ENCODE results near the gene PTPRD.

The PTPRD gene

GRCh38 chr9:8348756-8349155 lies 2264.0 kb downstream of the PTPRD start:
- DNase-seq, result no peak

DNA sequence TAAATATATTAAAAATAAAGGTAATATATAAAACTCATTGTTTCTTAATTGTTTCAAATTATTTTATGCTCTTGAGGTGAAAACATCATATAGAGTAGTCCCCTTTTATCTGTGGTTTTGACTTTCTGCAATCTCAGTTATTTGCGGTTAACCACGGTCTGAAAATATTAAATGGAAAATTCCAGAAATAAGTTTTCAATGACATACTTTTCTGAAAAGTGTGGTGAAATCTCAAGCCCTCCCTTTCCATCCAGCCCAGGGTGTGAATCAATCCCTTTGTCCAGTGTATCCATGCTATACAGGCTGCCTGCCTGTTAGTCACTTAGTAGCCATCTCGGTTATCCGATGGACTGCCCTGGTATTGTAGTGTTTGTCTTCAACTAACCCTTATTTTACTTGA lies 2266.5 kb downstream of the PTPRD start:
- no peak for DNase-seq

DNA sequence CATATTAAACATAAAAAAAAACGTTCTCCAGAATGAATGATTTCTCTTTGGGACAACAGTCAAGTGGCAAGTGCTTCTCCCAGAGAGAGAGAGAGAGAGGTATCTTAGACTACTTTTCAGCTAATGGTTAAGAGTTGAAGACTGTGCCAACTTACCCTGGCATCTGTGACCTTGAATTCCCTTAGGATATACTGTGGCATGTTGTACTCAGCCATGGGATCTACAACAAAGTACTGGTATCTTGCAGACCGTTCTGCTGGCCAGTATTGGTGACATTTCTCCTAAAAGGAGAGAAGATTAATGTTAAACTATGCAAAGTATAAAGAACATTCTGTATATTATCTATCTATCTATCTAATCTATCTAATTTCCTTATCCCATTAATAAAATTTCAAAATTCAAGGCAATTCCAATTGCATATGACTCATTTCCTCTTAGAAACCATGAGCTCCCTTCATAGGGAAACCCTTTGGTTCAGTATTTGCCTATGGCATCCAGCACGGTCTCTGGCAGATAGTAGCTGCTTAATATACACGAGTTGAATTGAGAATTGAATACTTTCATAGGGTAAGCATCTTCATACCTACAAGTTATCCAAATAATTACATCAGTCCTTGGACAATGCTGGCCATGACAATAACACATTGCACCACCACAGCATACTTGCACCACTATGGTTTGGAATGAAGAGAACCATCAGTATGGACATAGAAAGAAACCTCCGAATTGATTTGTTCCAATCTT lies 2273.9 kb downstream of the PTPRD start:
- DNase-seq, result no peak

DNA sequence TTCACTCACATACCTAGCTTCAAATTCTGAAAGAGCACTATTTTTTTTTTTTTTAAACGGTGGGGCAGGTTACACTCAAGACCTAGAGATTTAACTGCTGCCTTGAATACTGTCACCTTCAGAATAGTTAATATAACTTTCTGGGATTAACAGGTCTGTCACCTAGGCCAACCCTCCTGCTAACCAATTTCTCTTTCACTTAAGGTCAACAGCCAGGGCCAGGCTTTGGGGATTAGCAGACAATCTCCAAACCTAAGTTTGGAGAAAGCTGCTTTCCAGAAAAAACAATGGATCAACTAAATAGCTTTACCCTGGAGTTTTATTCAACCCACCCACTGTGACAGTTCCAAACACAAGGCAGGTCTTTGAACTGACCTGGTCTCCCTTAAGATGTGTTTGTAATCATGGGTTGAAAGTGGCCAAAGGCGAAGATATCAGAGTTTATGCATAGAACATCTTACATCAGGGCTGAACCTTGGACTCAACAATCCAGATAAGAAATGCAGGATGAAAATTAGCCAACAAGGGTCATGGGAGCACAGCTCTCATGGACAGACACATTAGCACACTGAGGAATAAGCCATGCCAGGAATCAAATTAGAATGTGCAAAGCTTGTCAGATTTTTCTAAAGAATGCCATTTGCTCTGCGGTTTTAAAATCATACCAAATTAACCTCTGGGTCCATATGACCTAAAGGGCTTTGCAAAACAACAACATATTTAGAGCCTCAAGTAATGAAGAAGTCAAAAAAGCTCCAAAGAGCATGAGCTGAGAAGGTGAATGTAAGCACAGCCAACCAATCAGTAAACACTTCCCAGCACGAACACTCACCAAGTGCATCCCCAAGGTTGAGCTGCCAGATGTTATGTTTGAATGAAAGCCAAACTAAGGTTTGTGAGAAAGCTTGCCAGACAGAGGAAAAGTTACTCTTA lies 2274.7 kb downstream of the PTPRD start:
- no peak for DNase-seq

DNA sequence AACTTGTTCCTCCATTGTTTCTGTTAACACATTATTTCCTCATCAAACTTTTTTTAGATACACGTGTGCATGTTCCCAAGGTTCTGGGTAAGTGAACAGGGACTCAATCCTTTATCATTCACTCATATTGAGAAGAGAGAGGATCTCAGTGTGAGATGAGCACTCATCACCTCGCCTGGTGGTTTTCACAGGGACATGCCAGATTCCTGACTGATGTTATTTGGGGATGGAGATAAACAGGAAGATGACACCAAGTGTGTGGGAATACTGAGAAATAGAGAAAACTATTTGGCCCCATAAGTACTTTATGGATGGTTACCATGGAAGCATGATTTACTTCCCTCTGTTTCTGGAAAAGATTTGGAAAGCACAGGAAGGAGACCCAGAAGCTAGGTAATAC lies 2279.9 kb downstream of the PTPRD start:
- no peak for DNase-seq

GRCh38 chr9:8332331-8332650 lies 2280.5 kb downstream of the PTPRD start:
- DNase-seq, result no peak

DNA sequence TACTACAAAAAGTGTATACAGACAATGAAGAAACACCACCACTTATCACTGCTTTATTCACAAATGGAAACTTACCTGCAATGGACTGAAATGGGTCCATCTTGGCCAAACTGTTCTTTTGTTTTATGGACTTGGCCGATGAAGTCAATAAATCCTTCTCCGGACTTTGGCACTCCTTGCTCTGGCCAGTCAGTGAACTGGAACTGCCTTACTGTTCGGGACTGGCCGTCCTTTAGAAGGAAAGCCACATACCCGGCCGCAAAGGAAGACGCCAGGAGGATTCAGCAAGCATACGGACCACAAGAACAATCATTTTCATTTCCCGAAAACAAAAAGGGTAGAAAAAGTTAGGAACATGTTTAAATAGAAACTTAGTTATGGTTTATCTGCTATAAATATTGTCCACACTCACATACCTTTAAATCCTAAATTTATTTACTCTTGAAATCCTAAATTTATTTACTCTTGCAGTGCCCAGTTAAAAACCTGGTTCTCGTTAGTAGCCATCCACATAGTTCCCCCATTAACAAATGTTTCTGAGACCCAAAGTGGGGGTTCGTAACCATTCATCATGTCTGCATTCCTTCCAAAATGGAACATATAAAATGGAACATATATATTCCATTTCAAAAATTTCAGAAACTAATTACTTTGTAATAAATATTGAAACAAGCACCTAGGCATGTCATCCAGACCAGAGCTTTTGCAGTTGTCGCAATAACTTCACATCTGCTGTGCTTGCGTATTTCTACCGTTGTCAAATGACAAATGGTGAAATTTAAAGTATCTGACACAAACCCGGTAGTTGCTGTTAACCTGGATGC lies 2281.1 kb downstream of the PTPRD start:
- DNase-seq, result no peak

DNA sequence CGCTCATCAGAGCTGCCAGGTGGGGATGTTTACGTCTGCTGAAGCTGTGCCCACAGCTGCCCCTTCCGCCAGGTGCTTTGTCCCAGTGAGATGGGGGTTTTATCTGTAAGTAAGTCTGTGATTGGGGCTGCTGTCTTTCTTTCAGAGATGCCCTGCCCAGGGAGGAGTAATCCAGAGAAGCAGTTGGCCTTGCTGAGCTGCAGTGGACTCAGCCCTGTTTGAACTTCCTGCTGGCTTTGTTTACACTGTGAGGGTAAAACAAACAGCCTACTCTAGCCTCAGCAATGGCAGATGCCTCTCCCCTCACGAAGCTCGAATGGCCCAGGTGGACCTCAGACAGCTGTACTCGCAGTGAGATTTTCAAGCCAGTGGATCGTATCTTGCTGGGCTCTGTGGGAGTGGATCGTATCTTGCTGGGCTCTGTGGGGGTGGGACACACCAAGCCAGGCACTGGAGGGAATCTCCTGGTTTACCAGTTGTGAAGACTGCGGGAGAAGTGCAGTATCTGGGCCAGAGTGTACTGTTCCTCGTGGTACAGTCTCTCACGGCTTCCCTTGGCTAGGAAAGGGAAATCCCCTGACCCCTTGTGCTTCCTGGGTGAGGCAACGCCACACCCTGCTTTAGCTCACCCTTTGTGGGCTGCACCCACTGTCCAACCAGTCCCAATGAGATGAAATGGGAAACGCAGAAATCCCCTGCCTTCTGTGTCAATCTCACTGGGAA lies 2283.1 kb downstream of the PTPRD start:
- peak; percentile 6 to 61 (median 24) for DNase-seq

DNA sequence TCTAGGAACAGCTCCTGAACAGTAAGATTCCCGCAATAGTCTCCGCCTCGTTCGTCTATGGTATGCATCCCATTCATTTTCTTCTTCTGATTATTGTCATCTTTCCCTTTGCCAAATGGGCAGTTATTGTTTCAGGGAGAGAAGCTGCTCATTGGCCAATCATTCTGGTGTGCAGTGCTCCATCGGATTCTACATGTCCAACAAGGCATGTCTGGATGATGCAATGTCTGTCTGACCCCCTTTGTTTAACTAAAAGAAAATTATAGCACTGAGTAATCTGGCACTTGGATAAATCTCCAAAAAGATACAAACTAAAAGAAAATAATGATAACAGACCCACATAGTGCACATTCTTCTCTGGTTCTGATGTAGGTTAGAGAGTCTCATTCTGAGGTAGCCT lies 2297.6 kb downstream of the PTPRD start:
- DNase-seq, result no peak

- no peak for DNase-seq
Observed at GRCh38 chr9:8309258-8309657, 2303.5 kb downstream of the PTPRD start.

DNA sequence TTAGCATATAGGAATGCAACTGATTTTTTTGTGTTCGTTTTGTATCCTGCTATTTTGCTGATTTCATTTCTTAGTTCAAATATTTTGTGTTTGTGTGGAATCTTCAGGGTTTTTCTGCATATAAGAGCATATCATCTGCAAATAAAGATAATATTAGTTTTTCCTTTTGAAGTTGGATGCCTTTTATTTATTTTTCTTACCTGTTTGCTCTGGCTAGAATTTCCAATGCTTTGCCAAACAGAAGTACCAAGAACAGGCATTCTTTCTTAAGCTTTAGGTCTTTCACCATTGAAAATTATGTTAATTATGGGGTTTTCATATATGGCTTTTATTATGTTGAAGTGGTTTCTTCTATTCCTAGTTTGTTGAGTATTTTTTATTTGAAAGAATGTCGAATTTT lies 2308.1 kb downstream of the PTPRD start:
- no peak for DNase-seq

DNA sequence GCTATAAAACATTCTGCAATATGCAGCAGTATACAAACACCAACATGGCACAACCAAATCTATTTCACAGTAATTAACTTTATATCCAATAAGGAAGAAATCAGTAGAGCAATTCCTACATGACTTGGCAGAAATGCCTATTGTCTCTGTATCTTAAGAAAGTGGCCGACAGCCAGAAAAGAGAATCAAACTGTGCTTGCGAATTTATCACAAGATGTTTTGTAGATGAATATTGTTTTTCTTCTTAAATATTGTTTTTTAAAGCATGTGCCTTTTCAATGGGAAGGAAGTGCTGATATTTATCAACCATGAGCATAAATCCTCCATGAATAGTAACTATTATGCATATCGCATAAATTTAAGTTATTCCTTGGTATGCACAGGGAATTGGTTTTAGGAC lies 2311.5 kb downstream of the PTPRD start:
- no peak for DNase-seq

DNA sequence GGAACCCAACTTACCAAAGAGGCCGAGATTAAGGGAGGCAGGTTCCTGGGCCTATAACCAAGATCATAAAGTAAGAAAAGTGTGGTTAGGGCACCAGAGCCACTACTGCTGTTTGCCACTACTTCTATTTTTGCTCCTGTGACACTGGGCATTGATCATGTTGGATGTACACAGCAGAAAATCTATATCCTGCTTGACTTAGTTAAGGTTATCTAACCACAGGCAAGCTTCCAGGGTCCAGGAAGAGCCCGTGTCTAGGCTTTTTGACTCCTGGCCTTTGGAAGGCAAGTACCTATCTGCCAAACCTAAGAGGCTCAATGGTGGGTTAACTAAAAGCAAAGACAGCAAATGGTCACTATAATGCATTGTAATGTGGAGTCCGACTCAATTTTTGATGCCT lies 2315.8 kb downstream of the PTPRD start:
- no peak for DNase-seq

GRCh38 chr9:8292657-8293056 lies 2320.1 kb downstream of the PTPRD start:
- DNase-seq, result no peak

GRCh38 chr9:8289681-8290080 lies 2323.1 kb downstream of the PTPRD start:
- no peak for DNase-seq

DNA sequence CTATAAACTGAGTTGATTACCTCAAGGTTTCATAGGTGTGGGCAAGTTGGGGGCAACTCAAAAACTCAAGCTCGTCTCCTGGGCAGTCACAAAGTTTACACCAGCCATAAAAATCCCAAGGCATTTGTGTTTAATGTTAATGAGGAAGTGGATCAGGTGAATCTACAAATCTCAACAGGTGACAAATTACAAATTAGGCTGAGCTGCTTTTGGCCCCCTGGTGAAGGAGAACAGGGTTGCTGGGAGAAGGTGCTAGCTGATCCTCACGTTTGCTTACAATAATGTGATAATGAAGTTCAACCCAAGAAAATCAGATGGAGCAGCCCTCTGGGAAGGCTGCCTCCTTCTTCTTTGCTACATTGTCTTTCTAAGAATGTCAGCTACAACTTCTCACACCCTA lies 2324.8 kb downstream of the PTPRD start:
- DNase-seq, result no peak

DNA sequence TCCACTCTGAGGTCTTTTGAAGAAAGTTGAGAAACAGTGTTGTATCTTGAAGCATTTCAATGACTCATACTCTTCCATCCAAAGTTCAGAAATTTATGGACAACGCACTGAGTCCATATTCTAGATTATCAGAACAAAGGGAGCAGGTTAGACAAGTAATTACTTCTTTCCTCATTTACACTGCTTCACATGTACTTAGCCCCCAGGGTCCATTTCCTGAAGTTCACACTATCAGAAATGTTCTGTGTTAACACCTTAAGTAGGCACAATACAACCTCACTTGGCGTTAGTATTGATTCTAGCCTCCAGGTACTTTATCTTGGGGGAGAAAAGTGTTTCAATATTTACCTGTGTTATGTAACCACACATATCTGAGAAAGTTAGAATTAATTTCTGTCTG lies 2325.3 kb downstream of the PTPRD start:
- DNase-seq, result no peak

- no peak for DNase-seq
Observed at GRCh38 chr9:8284884-8285283, 2327.9 kb downstream of the PTPRD start.

DNA sequence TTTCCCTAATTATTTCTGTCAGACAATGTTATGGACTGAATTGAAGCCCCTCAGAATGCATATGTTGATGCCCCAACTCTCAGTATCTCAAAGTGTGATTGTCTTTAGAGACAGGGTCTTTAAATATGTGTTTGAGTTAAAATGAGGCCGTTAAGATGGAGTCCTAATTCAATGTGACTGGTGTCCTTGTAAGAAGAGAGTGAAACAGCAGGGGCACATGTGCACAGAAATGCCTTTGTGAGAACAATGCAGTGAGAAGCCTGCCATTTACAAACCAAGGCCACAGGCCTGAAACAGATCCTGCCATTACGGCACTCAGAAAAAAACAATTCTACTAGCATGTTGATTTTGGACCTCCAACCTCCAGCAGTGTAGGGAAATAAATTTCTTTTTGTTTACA lies 2330.3 kb downstream of the PTPRD start:
- DNase-seq, result peak in 1 of 3 experiments; percentile 8

DNA sequence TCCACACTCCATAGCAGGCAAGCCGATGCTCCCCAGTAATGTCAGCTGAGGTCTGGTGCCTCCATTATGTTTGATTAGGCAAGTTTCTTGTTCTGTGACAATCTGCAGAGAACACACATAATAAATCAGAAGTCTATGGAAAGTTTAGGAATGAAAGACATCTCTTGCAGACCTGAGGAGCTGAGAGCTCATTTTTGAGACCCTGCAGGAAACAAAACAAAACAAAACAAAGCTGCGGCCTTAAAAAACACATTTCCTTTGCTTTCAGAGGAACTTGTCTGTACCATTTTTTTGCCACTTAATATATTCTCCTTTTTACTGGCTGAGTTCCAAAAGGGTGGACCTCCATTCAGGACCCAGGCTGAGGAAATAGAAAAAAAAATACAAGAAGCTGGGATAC lies 2332.0 kb downstream of the PTPRD start:
- no peak for DNase-seq

GRCh38 chr9:8278048-8278447 lies 2334.8 kb downstream of the PTPRD start:
- no peak for DNase-seq

GRCh38 chr9:8270235-8270634 lies 2342.6 kb downstream of the PTPRD start:
- no peak for DNase-seq

DNA sequence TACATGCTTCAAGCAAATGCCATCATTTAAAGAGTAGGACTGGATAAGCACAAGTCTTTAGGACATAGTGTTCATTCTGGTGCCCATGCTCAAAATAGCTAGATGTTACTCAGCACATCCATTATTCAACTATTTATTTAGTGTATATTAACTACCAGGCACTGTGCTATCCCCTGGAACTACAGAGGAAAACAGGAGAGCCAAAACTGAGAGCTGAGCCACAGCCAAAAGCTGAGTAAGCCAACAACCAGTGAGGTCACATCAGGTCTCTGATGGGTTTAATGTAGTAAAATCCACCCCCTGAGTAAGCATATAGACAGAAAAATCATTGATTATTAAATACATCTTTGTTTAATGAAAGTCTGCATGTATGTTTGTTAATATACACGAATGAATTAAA lies 2343.9 kb downstream of the PTPRD start:
- no peak for DNase-seq
